ENCODE results near the gene EVC2.

The EVC2 gene

DNA sequence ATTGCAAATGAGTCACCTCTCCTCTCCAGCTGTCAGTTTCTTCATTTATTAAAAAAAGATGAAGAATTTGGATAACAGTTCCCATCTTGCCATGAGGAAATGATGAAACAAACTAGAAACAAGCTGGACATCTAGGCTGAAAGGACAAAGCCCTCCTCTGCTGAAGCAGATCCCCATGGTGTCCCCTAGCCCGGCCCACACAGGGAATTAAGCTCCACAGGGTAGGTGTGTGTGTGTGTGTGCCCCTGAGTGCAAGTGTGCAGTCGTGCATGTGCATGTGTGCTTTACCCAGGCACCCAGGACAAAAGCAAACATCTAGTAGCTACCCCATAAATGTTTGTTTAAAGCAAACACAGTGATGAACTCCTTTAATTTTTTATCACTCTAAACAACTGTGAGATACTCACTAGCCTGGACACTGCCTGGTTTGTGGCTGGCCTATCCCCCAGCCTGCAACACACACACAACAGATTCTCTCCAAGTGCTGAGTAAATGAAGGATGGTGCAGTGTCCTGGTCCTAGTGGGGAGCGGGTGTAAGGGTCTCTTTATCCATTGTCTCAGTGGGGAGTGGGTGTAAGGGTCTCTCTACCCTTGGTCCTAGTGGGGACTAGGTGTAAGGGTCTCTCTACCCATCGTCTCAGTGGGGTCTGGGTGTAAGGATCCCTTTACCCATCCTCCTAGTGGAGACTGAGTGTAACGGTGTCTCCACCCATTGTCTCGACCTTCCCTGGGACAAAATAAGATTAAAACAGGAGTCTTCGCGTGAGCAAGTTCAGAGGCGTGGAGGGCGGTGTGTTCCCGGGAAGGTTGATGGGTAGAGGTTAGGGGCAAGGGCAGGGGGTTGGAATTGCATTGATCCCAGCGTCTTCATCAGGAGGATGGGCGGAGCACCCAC, 2.0 kb upstream of the EVC2 start:
- DNase-seq = no peak

DNA sequence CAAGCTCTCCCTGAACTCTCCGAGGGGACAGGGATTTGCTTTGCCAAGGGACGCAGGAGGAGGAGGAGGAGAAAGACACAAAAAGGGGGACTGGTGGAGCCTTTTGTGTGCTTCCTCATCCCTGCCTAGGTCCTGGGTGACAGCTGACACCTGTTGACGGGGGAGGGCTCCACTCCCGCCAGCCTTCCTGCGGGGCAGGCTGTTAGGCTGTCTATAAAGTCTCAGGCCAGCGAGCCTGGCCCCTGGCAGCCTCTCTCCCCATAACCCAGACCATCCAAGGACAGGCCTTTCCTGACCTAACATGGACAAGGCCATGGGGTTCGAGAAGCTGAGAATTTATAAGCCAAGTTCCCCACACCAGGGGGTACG, 832 bp upstream of the EVC2 start:
- no peak for DNase-seq

DNA sequence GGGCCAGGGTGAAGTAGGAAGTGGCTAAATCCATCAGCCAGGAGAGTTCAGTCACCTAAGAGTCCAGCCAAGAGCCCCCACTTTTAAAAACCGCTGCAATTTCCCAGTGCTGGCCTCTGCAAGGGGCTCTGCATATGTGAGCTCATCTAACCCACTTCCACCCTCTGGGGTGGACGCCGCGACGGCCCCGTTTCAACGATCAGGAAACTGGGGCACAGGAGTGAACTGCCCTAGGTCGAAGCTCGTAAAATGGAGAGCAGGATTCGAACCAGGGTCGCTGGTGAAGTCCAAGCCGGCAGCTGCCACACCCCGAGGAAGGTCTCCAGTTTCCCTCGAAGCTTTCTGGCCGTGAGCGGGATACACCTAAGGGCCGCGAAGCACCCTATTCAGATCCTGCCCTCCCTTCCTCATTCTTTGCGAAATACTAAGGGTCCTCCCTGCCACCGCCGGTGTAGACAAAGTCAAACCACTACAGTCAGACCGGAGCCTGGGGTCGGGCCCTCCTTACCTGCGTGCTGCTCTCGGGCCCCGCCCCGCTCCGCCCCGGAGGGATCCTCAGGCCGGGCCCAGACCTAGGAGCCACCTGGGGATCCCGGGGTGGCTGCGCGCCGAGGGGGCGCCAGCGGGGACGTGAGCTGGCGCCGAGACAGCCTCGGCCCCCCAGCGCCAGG, 446 bp downstream of the EVC2 start:
- DNase-seq = no peak

- DNase-seq = no peak
Measured at GRCh38 chr4:5707366-5707765, 993 bp downstream of the EVC2 start.

DNA sequence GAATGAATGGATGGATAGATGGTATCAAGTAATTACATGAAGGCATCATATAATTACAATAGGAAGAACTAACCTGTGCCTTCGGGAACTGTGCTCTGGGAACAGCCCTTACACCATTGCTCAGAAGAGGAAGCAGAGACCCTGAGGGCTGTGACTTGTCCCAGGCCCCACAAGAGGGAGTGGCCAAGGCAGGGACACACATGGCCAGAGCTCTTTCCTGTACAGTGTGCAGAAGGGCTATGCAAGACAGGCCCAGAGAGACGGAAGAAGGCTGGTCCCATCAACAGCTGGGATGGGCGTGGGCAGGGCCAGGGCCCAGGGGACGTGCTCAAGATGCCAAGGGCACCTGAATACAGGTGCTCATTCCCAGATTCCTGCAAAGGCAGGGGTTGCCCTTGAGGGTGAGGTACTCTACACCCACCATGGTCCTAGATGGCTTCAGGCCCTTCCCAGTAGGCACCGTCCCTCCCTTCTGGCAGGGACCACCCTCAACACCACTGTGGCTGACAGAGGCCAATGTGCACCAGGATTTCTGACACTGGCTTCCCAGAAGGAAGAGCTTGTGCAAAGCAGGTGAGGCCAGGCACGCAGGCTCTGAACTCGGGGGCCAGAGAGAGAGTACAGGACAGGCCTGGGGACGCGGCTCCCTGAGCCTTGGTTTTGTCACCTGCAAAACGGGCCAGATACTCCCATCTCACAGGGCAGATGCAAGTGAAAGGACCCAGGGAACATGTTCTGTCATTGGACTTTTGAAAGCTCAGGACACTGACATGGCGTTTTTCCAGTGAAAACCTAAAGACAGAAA, 1.7 kb downstream of the EVC2 start:
- DNase-seq = peak; percentile 19

DNA sequence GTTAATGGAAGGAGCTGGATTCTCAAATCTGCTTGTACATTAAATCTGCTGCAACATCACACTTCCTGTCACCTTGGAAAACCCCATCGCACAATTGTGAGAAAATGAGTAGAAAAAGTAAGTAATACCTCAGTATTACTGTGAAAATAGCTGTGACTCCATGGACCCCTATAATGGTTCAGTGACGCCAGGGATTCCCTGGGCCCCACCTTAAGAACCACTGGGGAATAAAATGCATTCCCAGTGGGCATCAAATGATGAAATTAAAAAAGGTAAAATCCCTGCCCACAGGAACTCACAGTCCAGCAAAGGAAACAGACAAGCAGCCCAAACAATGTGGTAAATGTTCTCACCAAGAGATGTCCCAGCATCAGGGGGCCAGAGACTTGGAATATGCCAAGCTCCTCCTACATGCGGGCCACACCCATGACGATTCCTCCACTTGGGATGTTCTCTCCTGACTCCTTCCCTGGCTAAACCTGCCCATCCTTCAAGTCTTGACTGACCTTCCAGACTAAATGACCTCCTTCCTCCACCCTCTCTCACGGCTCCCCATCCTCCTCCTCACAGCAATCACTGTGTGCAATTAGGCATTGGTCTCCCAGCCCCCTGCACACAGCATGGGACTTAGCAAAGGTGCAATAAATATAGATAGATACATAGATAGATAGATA, 2.6 kb downstream of the EVC2 start:
- DNase-seq = no peak

- no peak for DNase-seq
Measured at GRCh38 chr4:5704276-5704675, 4.1 kb downstream of the EVC2 start.

- DNase-seq = no peak
Measured at GRCh38 chr4:5703831-5704230, 4.5 kb downstream of the EVC2 start.

- no peak for DNase-seq
Measured at GRCh38 chr4:5701971-5702370, 6.4 kb downstream of the EVC2 start.

DNA sequence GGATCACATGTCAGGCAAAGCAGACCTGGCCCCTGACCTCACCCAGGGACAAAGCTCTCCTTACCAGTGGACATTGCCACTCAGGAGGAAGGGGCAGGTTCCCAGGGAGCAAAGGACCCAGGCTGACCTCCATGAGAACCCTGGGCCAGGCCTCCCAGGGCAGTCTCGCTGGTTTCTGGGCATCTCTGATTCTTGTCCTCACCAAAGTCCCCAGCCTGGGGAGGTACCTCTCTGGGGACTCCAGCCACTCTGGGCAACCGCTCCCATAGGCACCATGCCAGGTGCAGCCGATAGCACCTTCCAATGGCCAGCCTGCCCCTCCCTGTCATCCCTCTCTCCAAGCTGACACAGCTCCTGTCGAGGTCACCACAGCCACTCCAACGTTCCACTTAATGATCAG, 7.9 kb downstream of the EVC2 start:
- DNase-seq = no peak

DNA sequence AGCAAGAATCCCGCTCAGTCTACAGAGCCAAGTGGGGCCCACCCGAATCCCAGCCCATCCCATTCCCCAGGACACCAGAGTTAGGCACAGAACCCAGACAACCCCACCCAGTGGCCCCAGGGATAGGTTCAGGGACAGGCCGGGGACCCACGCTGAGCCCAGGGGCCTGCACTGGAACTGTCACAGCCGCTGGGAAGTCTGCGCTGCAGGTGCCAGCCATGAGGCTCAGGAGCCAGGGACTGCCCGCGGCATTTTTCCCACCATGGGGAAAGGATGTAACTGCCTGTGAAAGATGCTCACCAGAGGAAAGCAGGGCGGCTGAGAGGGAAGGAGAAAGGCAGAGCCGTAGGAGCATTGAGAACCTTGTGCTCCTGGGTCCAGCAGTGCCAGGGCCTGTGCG, 12.0 kb downstream of the EVC2 start:
- DNase-seq = no peak

DNA sequence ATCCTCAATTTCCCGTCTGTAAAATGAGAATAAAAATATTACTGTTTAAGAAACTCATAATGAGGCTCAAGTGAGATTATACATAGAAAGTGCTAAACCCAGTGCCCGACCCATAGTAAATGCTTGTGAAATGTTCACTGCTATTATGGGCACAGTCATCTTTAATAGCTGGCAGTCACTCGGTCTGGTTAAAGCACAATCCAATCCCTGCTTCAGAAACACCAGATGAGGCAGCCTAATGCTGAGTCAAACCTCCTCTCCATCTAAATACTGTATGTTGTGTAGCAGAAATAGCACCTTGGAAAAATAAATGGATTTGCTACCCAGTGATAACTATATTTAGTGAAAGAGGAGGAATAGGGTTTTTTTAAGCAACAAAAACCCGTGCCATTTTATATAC, 14.5 kb downstream of the EVC2 start:
- no peak for DNase-seq

DNA sequence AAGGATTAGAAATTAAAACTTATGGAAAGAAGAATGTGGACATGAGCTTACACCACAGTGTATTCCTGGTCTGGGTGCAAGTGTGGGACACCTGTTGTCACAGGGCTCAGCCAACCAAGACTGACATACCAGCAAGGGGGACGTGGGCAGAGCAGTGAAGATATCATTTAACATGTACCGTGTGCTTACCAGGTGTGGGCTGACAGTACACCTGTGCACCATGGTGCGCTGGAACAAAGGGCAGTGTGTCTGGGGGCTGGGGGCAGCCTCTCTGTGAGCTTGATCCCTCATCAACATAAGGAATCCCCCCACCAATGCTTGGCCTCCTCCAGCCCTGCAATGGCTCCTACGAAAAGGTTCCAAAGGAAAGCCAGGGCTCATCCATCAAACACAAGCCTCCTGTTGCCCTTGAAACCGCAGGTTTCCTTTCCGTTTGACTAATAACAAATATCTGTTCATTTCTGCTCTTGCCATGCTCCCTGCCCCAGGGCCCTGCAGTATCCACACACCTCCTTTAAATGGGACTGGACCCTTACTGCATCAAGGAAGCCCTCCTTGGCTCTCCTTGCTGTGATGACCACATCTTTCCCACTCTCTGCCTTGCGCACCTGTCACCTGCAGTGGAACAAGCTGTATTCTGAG, 16.7 kb downstream of the EVC2 start:
- no peak for DNase-seq

- no peak for DNase-seq
Measured at GRCh38 chr4:5689065-5689464, 19.3 kb downstream of the EVC2 start.

DNA sequence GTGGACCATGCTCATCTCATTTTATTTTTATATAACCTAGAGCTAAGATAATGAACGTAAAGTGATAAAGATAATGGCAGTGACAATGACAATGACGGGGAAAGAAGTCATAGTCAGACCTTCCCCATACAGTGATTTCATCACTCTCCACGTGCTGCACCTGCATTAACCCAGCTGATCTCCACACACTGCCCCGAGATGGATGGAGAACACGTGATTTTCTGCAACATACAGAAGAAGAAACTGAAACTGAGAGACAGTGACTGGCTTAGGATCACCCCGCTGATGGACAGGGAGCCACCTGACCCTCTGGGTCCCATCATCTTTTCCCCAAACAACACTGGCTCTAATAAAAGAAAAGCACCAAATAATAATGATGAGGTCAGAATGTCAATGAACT, 22.0 kb downstream of the EVC2 start:
- DNase-seq = no peak

DNA sequence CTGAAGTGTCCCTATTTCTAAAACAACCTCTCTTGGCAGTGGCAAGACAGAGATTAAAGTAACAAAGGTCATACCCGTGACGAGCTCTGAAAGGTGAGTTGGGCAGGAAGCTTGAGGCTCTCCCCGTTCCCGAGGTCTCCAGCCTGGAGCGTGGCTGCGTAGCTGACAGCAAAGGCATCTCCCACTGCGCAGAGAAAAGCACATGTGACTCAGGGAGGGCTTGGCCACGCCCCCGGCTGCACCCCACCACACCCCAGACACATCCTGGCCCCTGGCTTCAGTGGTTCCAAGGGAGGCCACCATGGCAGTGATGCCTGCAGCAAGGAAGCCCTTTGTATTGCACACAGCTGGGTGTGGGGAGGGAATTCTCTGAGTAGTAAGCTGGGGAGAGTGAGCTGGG, 23.1 kb downstream of the EVC2 start:
- DNase-seq = peak; percentile 28

DNA sequence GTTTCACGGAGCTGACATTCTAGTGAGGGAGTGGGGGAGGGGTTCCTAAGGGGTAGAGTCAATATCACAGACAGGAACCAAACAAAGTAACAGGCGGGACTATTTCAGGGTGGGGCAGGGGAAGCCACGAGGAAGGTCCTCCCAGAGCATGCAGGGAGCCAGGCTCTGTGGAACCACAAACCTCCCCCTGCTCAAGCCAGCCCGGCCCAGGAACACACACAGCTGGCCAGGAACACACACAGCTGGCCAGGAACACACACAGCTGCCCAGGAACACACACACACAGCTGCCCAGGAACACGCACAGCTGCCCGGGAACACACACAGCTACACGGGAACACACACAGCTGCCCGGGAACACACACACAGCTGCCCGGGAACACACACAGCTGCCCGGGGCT, 24.8 kb downstream of the EVC2 start:
- DNase-seq = peak; percentile 42

GRCh38 chr4:5678977-5679376, 29.4 kb downstream of the EVC2 start:
- DNase-seq = no peak

DNA sequence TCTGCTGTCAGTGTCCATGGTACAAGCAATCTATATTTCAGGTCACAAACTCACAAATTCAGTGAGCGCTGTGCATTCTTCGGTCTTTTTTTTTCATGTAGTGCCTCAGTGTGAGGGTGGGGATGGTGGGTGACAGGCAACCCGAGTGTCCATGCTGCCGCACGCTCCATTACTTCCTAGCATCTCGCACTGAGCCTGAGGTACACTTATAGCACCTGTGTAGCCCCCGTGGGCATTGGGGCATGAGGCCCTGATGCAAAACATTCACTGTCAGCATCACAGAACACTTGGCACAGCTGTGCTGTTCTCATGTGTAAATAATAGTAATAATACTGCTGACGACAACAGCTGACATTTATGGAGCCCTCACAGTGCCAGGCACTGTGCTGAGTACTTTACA, 31.6 kb downstream of the EVC2 start:
- DNase-seq = no peak

DNA sequence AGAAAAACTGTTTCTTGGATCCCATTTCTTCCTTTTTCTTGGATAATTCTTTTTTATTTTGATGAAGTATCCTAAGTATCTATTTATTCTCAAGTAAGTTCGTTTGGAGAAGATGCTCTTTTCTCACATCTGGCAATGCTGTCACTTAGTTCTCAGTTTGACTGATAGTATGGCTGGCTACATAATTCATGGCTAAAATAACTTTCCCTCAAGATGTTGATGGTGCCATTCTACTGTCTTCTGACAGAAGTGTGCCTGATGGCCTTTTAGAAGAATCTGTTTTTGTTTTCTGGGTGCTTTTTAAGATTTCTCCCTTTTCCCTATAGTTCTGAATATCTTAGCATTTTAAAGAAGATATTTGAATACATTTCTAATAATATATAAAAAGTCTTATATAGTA, 41.6 kb downstream of the EVC2 start:
- DNase-seq = no peak

GRCh38 chr4:5664778-5665177, 43.6 kb downstream of the EVC2 start:
- no peak for DNase-seq

- DNase-seq = no peak
Measured at GRCh38 chr4:5662555-5662954, 45.8 kb downstream of the EVC2 start.

DNA sequence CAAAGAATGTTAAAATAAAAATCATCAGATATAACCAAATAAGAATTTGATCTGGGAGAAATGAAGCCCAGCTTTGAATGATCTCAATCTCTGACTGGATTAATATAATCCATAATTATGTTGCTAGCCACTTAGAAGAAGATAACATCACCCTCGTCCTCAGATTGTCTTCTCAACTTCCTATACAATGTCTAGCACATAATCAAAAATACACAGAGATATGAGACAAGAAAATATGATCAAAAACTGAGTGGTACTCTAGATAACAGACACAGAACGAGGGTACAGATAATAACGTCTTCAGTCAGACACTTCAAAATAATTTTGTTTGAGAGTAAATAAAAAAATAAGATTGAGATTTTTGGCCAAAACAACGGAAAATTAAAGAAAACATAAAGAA, 47.1 kb downstream of the EVC2 start:
- DNase-seq = no peak
